H1 (cell line): ENCODE results near the gene PARD6A. TPM values are rescaled to one million over a fixed set of nuclear protein-coding genes. Genes with fewer than 3 reads are reported as not detected.

ENCODE experiments used
- CTCF ChIA-PET: fragments of 300-600 bp; sonication (Branson Sonifier 250); formaldehyde crosslinking; loops from one replicate; lab custom pipeline; 2021; ENCODE audit not compliant: partially characterized antibody; lab: Charles Lee
- POLR2A ChIA-PET: fragments of 300-600 bp; sonication (Branson Sonifier 250); formaldehyde crosslinking; loops from one replicate; lab custom pipeline; 2021; ENCODE audit warnings: inconsistent platforms; ENCODE audit not compliant: partially characterized antibody; lab: Charles Lee
- DNase-seq, 2 experiments: peaks; one replicate each; pipeline versions ENCODE4 v3.0.0 to v3.0.0-alpha.2; 2010 to 2022; ENCODE audit warnings: low spot score in 2 of 2, low read depth in 1 of 2, mixed read lengths in 1 of 2
- FAIRE-seq: peaks from 2 replicates; lab custom pipeline; 2011; peaks lifted over from hg19 to GRCh38; lab: Jason Lieb, UNC
- H2AFZ ChIP-seq: 2 replicates; pipeline ENCODE4 v1.8.1; 2012; ENCODE audit warnings: low read length, inconsistent platforms
- H2AK5ac ChIP-seq: 2 replicates; pipeline ENCODE4 v1.6.1; 2013; ENCODE audit warnings: low read depth, low read length
- H2BK120ac ChIP-seq: replicated peaks from 2 replicates; pipeline ENCODE3; 2013; ENCODE audit warnings: low read depth, low read length, inconsistent platforms
- H2BK12ac ChIP-seq: 2 replicates; pipeline ENCODE4 v1.6.1; 2013; ENCODE audit warnings: low read depth, low read length
- H2BK15ac ChIP-seq: 2 replicates; pipeline ENCODE4 v1.6.1; 2013; ENCODE audit warnings: low read length
- H2BK20ac ChIP-seq: 2 replicates; pipeline ENCODE4 v1.6.1; 2013; ENCODE audit warnings: low read length
- H2BK5ac ChIP-seq: 2 replicates; pipeline ENCODE4 v1.6.1; 2013; ENCODE audit warnings: low read depth, low read length
- H3K14ac ChIP-seq: 2 replicates; pipeline ENCODE4 v1.6.1; 2013; ENCODE audit warnings: inconsistent platforms; ENCODE audit not compliant: insufficient read length
- H3K18ac ChIP-seq: 2 replicates; pipeline ENCODE4 v1.6.1; 2013; ENCODE audit warnings: low read length; ENCODE audit errors: extremely low read depth
- H3K23ac ChIP-seq: 2 replicates; pipeline ENCODE4 v1.6.1; 2013; ENCODE audit warnings: inconsistent platforms; ENCODE audit not compliant: insufficient read length
- H3K23me2 ChIP-seq: 2 replicates; pipeline ENCODE4 v1.6.1; 2013; ENCODE audit warnings: low read depth, low read length
- H3K27ac ChIP-seq: 2 replicates; pipeline ENCODE4 v1.6.1; 2011; ENCODE audit warnings: low read depth, low read length, inconsistent platforms
- H3K27me3 ChIP-seq, 4 experiments: replicated peaks in 1 of 4; 1 replicate in 1 of 4; 2 replicates in 3 of 4; pipeline versions ENCODE4 v1.6.1 to v1.8.1; 2011 to 2013; ENCODE audit warnings: low read length in 3 of 4, mild to moderate bottlenecking in 3 of 4, inconsistent platforms in 2 of 4, mixed read lengths in 2 of 4, moderate library complexity in 1 of 4; ENCODE audit not compliant: control insufficient read depth in 3 of 4, insufficient read depth in 3 of 4; ENCODE audit errors: extremely low read depth in 1 of 4
- H3K36me3 ChIP-seq, 4 experiments: 2 replicates each; pipeline versions ENCODE4 v1.6.1 to v1.8.1; 2011 to 2013; ENCODE audit warnings: mild to moderate bottlenecking in 4 of 4, low read length in 3 of 4, moderate library complexity in 2 of 4, control low read depth in 1 of 4, inconsistent platforms in 1 of 4; ENCODE audit not compliant: insufficient read depth in 4 of 4, control insufficient read depth in 2 of 4
- H3K4ac ChIP-seq: replicated peaks from 2 replicates; pipeline ENCODE3; 2013; ENCODE audit warnings: low read length, low read depth, mixed read lengths, inconsistent platforms; ENCODE audit not compliant: insufficient read length
- H3K4me1 ChIP-seq, 4 experiments: replicated peaks in 1 of 4; 1 replicate in 1 of 4; 2 replicates in 3 of 4; pipeline versions ENCODE4 v1.6.1 to v1.8.1; 2011 to 2013; ENCODE audit warnings: low read length in 3 of 4, inconsistent platforms in 2 of 4, mixed read lengths in 1 of 4; ENCODE audit not compliant: insufficient read depth in 4 of 4, control insufficient read depth in 3 of 4
- H3K4me2 ChIP-seq, 2 experiments: 2 replicates each; pipeline versions ENCODE4 v1.6.1 to v1.8.1; 2011 to 2013; ENCODE audit warnings: low read depth in 2 of 2, low read length in 2 of 2, control low read depth in 1 of 2, inconsistent platforms in 1 of 2, mild to moderate bottlenecking in 1 of 2; ENCODE audit not compliant: insufficient read depth in 1 of 2
- H3K4me3 ChIP-seq, 4 experiments: fragments of 200-600, 300-600 bp in 1 of 4; sonication (generic), shearing (Covaris generic), sonication (Bioruptor Twin) in 1 of 4; 2 replicates each; pipeline versions ENCODE4 v1.5.1 to v1.8.1; 2011 to 2016; ENCODE audit warnings: low read length in 4 of 4, low read depth in 3 of 4, control low read depth in 2 of 4, inconsistent platforms in 2 of 4, mild to moderate bottlenecking in 2 of 4, mixed read lengths in 1 of 4, moderate library complexity in 1 of 4; ENCODE audit not compliant: insufficient read depth in 2 of 4; ENCODE audit errors: extremely low read depth in 1 of 4
- H3K56ac ChIP-seq: replicated peaks from 2 replicates; pipeline ENCODE3; 2013; ENCODE audit warnings: low read depth, mild to moderate bottlenecking, mixed read lengths, low read length, inconsistent platforms; ENCODE audit not compliant: insufficient read length
- H3K79me1 ChIP-seq: 2 replicates; pipeline ENCODE4 v1.6.1; 2013; ENCODE audit warnings: low read depth, low read length, control low read depth
- H3K79me2 ChIP-seq, 2 experiments: 2 replicates each; pipeline versions ENCODE4 v1.6.1 to v1.8.1; 2012 to 2013; ENCODE audit warnings: low read length in 2 of 2, mild to moderate bottlenecking in 2 of 2, inconsistent platforms in 1 of 2; ENCODE audit not compliant: insufficient read depth in 2 of 2, control insufficient read depth in 1 of 2
- H3K9ac ChIP-seq, 4 experiments: replicated peaks in 1 of 4; 1 replicate in 1 of 4; 2 replicates in 3 of 4; pipeline versions ENCODE4 v1.6.1 to v1.8.1; 2011 to 2013; ENCODE audit warnings: low read depth in 3 of 4, low read length in 3 of 4, control low read depth in 2 of 4, mild to moderate bottlenecking in 2 of 4, moderate library complexity in 2 of 4, inconsistent platforms in 1 of 4; ENCODE audit errors: extremely low read depth in 1 of 4
- H3K9me3 ChIP-seq, 2 experiments: 2 replicates each; pipeline versions ENCODE4 v1.6.1 to v1.8.1; 2012 to 2013; ENCODE audit warnings: mild to moderate bottlenecking in 2 of 2, moderate library complexity in 2 of 2, control low read depth in 1 of 2, inconsistent platforms in 1 of 2, low read depth in 1 of 2, low read length in 1 of 2, mixed read lengths in 1 of 2; ENCODE audit not compliant: insufficient read depth in 2 of 2
- H4K20me1 ChIP-seq, 2 experiments: replicated peaks in 1 of 2; 2 replicates each; pipeline versions ENCODE3 to v1.8.1; 2011 to 2013; ENCODE audit warnings: inconsistent platforms in 2 of 2, low read length in 2 of 2, mild to moderate bottlenecking in 1 of 2; ENCODE audit not compliant: insufficient read depth in 2 of 2, control insufficient read depth in 1 of 2
- H4K5ac ChIP-seq: 2 replicates; pipeline ENCODE4 v1.6.1; 2013; ENCODE audit warnings: low read length, low read depth, mixed read lengths, inconsistent platforms; ENCODE audit not compliant: insufficient read length
- H4K8ac ChIP-seq: 2 replicates; pipeline ENCODE4 v1.8.0; 2013; ENCODE audit warnings: mild to moderate bottlenecking, moderate library complexity, low read length, inconsistent platforms; ENCODE audit not compliant: insufficient read depth; ENCODE audit errors: extremely low read depth
- H4K91ac ChIP-seq: replicated peaks from 2 replicates; pipeline ENCODE3; 2013; ENCODE audit warnings: low read length, mixed read lengths, inconsistent platforms; ENCODE audit not compliant: insufficient read length
- EZH2 ChIP-seq: fragments of 200-600 bp; sonication (generic); IDR thresholded peaks from 2 replicates; pipeline ENCODE4 v1.7.1; 2012; ENCODE audit warnings: low read depth, mild to moderate bottlenecking, moderate library complexity, low read length, inconsistent platforms; ENCODE audit not compliant: severe bottlenecking
- KDM1A ChIP-seq: fragments of 200-600, 300-600 bp; sonication (generic); IDR thresholded peaks from 2 replicates; pipeline ENCODE4 v1.7.1; 2016; ENCODE audit warnings: mild to moderate bottlenecking, low read length, borderline replicate concordance
- NRF1 ChIP-seq: IDR thresholded peaks from 2 replicates; pipeline ENCODE4 v1.6.1; 2011; ENCODE audit warnings: mild to moderate bottlenecking, low read depth, low read length, improper control_type of control experiment
- RNF2 ChIP-seq: fragments of 200-900, 300-1000 bp; sonication (generic); IDR thresholded peaks from 2 replicates; pipeline ENCODE4 v1.7.1; 2016; ENCODE audit warnings: borderline replicate concordance, low read depth, mild to moderate bottlenecking, antibody characterized with exemption, low read length; ENCODE audit not compliant: poor library complexity, severe bottlenecking; ENCODE audit errors: missing control alignments
- SIRT6 ChIP-seq: IDR thresholded peaks from one replicate; pipeline ENCODE4 v1.7.1; 2012; ENCODE audit warnings: low read length, inconsistent platforms
- SP4 ChIP-seq: IDR thresholded peaks from 2 replicates; pipeline ENCODE4 v1.6.1; 2012; ENCODE audit warnings: low read length, inconsistent platforms
- TCF12 ChIP-seq: IDR thresholded peaks from 2 replicates; pipeline ENCODE4 v1.6.1; 2011; ENCODE audit warnings: low read depth, mild to moderate bottlenecking, low read length
- TEAD4 ChIP-seq: IDR thresholded peaks from 2 replicates; pipeline ENCODE4 v1.6.1; 2012; ENCODE audit warnings: low read depth, low read length, inconsistent platforms, mixed read lengths
- YY1 ChIP-seq: IDR thresholded peaks from 2 replicates; pipeline ENCODE4 v1.6.1; 2011; ENCODE audit warnings: low read depth, mild to moderate bottlenecking, low read length
- WGBS, 2 experiments: shearing (Covaris generic) in 1 of 2; methylation state at CpG; one replicate each; pipeline versions ENCODE4 v1.1.6 to v1.1.7; 2013 to 2015; ENCODE audit warnings: low lambda C conversion rate in 2 of 2, mixed read lengths in 2 of 2, inconsistent platforms in 1 of 2, low coverage in 1 of 2, missing lambda C conversion rate in 1 of 2; ENCODE audit not compliant: insufficient replicate concordance in 2 of 2, insufficient coverage in 1 of 2, insufficient read length in 1 of 2; ENCODE audit errors: extremely low coverage in 1 of 2, missing lambda C conversion rate in 1 of 2; 5-methylcytosine and 5-hydroxymethylcytosine counted together
- polyA plus RNA-seq, 7 experiments: library from polyadenylated mRNA; depleted of rRNA in 3 of 7; stranded (reverse) in 5 of 7; unstranded in 2 of 7; fragments of >200 nt in 5 of 7; fragments of 200-250 nt in 2 of 7; gene quantifications; 1 replicate in 5 of 7; 2 replicates in 1 of 7; 4 replicates in 1 of 7; pipeline versions ENCODE4 v1.2.1 to v1.2.3, GENCODE V29; 2011 to 2013; ENCODE audit warnings: missing spikeins in 2 of 7, mixed read lengths in 2 of 7
- total RNA-seq: library from RNA; stranded (reverse); fragmentation: NEBNext Ultra II Directional; extraction: Animal tissue kit (Norgen Biotek cat#: 25700); gene quantifications from 2 replicates; pipeline ENCODE4 v1.2.1, GENCODE V29; 2021
- TF ChIP-seq, protein P1 (sequence below), 3 experiments: IDR thresholded peaks; 1 replicate in 2 of 3; 2 replicates in 1 of 3; pipeline versions ENCODE4 v1.5.1 to v1.6.1; 2011; ENCODE audit warnings: low read length in 3 of 3, mild to moderate bottlenecking in 3 of 3, inconsistent platforms in 2 of 3, low read depth in 1 of 3, moderate library complexity in 1 of 3; ENCODE audit not compliant: insufficient read depth in 1 of 3; ENCODE audit errors: control extremely low read depth in 1 of 3
- TF ChIP-seq, protein P2 (sequence below): IDR thresholded peaks from 2 replicates; pipeline ENCODE4 v1.6.1; 2012; ENCODE audit warnings: inconsistent platforms

The PARD6A gene
- total and polyA plus RNA-seq, 2 of the 8 experiments (the other 6 are each of a cell fraction or from before 2014, with no cell fraction given) = 15.1 to 21.8 TPM

DNA sequence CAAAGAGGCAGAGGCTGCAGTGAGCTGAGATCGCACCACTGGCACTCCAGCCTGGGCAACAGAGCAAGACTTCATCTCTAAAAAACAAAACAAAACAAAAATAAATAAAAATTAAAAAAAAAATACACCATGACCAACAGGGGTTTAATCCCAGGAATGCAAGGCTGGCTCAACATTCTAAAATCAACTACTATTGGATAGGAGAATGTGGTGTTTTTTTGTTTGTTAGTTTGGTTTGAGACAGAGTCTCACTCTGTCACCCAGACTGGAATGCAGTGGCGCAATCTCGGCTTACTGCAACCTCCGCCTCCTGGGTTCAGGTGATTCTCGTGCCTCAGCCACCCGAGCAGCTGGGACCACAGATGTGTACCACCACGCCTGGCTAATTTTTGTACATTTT is 38.5 kb downstream of the PARD6A start:
- peaks cover 0 to 18% of the 10 kb centered on the region in 2 experiments; a peak in 2 of 4 replicates for H3K79me2 ChIP-seq
- no peak overlapping the region for H3K56ac ChIP-seq
- TF ChIP-seq KDM1A (no peak), EZH2 (no peak), RNF2 (no peak), SP4 (no peak), TCF12 (no peak), YY1 (no peak), TEAD4 (no peak), NRF1 (no peak), SIRT6 (no peak)
- TF ChIP-seq, protein P1, sequence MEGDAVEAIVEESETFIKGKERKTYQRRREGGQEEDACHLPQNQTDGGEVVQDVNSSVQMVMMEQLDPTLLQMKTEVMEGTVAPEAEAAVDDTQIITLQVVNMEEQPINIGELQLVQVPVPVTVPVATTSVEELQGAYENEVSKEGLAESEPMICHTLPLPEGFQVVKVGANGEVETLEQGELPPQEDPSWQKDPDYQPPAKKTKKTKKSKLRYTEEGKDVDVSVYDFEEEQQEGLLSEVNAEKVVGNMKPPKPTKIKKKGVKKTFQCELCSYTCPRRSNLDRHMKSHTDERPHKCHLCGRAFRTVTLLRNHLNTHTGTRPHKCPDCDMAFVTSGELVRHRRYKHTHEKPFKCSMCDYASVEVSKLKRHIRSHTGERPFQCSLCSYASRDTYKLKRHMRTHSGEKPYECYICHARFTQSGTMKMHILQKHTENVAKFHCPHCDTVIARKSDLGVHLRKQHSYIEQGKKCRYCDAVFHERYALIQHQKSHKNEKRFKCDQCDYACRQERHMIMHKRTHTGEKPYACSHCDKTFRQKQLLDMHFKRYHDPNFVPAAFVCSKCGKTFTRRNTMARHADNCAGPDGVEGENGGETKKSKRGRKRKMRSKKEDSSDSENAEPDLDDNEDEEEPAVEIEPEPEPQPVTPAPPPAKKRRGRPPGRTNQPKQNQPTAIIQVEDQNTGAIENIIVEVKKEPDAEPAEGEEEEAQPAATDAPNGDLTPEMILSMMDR (IDR thresholded peaks at IDR 0.05; ENCODE audit: control extremely low read depth in 1 of 3, insufficient read depth in 1 of 3, low read depth in 1 of 3, low read length in 3 of 3) = no peak
- TF ChIP-seq, protein P2, sequence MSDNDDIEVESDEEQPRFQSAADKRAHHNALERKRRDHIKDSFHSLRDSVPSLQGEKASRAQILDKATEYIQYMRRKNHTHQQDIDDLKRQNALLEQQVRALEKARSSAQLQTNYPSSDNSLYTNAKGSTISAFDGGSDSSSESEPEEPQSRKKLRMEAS = no peak

More for the DNA sequence above, 38.5 kb downstream of the PARD6A start:
- Histone ChIP-seq H3K79me1 (peaks cover 7% of the 10 kb centered on the region; the same call in 1 of the 2 replicates), H2BK15ac (no peak overlapping the region), H3K4me2 (no peak overlapping the region), H3K9me3 (peaks cover 0 to 4% of the 10 kb centered on the region in 2 experiments; a peak in 1 of 4 replicates), H3K27me3 (no peaks in the 10 kb centered on the region), H4K91ac (no peak overlapping the region), H2BK120ac (no peak overlapping the region), H3K9ac (no peak overlapping the region), H3K23me2 (no peaks in the 10 kb centered on the region), H4K20me1 (peaks cover 0 to 7% of the 10 kb centered on the region in 2 experiments), H3K36me3 (peaks cover 0 to 3% (median 0%) of the 10 kb centered on the region in 4 experiments; a peak in 1 of 8 replicates), H4K5ac (no peak overlapping the region), H4K8ac (no peak overlapping the region), H2BK20ac (no peak overlapping the region), H3K4me3 (no peak overlapping the region), H2BK12ac (no peak overlapping the region), H3K4me1 (peaks cover 0 to 3% (median 2%) of the 10 kb centered on the region in 4 experiments; a peak in 1 of 7 replicates), H3K14ac (no peak overlapping the region), H3K18ac (no peak overlapping the region), H3K4ac (no peak overlapping the region), H3K27ac (no peak overlapping the region), H3K23ac (no peak overlapping the region), H2AK5ac (no peak overlapping the region), H2AFZ (no peak overlapping the region), H2BK5ac (no peak overlapping the region)
- FAIRE-seq = no peak
- CTCF ChIA-PET = interaction anchor here (0.8 kb wide), 1 partner anchor 26 kb away, joined by 3 read pairs; no protein-coding TSS in a partner anchor
- no peak for DNase-seq
- POLR2A ChIA-PET = no interaction called here
- WGBS, 2 experiments = 98% methylated on average over 7 of the region's 7 CpGs; no CpG with 5 or more reads in 1 of the 2 experiments
